ENCODE measurements around the gene MAP6.

MAP6 gene

DNA sequence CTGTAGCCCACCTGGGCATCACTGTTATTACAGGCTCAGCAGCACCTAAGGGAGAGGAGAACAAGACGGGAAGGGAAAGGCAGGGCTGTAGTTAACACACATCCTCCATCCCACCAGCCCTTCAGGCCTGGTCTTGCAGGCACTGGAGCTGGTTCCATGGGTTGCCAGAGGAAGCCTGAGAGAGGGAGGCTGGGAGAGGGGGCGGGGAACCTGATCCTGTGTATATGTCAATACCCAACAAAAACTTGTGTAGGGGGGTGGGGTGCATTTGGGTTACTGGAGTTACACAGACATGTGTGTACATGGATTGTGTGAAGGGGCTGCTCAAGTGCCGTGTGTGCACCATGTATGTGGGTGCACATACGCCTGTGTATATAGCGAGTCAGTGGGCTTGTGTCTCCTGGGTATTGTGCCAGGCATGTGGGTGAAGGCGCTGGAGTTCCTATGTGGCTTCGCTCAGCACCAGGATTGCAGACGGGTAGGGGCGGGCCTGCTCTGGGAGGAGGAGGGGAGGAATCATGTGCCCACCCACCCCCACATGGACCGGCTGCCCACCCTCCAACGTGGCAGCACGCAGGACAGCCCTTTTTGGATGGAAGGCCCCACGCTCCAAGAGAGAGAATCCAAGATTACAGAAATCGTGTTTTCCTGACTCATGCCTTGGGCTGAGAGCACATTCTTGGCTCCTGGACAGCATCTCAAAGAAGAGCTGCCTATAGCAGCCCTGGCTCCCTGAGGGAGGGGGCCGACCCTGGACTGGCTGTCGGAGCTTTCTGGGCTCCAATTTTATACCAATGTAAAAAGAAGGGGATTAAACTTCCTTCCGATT, 111.0 kb downstream of the MAP6 start:
- no peak overlapping the region for H3K4me3 ChIP-seq (replicated peaks in 1 of 2; ENCODE audit: low read depth in 2 of 2, low read length in 2 of 2)
- peak; percentile 92 to 98 for DNase-seq (ENCODE audit: low read depth in 2 of 2)
- TF ChIP-seq, protein P1, sequence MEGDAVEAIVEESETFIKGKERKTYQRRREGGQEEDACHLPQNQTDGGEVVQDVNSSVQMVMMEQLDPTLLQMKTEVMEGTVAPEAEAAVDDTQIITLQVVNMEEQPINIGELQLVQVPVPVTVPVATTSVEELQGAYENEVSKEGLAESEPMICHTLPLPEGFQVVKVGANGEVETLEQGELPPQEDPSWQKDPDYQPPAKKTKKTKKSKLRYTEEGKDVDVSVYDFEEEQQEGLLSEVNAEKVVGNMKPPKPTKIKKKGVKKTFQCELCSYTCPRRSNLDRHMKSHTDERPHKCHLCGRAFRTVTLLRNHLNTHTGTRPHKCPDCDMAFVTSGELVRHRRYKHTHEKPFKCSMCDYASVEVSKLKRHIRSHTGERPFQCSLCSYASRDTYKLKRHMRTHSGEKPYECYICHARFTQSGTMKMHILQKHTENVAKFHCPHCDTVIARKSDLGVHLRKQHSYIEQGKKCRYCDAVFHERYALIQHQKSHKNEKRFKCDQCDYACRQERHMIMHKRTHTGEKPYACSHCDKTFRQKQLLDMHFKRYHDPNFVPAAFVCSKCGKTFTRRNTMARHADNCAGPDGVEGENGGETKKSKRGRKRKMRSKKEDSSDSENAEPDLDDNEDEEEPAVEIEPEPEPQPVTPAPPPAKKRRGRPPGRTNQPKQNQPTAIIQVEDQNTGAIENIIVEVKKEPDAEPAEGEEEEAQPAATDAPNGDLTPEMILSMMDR (IDR thresholded peaks at IDR 0.05; ENCODE audit: low read depth, low read length) = no peak

DNA sequence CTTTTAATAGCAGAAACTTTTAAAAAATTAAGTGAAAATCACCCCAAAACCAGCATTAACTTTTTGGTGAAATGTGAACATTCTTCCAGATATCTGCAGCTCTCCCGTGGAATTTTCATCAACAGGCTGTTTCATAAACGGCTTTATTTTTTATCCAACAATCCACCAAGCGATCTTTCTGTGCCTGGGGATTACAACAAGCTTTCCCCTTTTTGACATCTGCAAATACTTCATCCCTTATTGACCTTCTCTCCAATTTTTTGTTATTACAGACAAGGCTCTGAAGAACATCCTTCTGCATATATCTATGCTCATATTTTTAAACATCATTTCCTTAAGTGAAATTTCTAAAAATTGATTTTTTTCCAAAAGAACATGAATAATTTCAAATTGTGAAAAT, 112.6 kb downstream of the MAP6 start:
- no peak for DNase-seq (ENCODE audit: low read depth in 2 of 2)
- TF ChIP-seq, protein P1 (IDR thresholded peaks at IDR 0.05; ENCODE audit: low read depth, low read length) = no peak
- H3K4me3 ChIP-seq (replicated peaks in 1 of 2; ENCODE audit: low read depth in 2 of 2, low read length in 2 of 2) = no peak overlapping the region

DNA sequence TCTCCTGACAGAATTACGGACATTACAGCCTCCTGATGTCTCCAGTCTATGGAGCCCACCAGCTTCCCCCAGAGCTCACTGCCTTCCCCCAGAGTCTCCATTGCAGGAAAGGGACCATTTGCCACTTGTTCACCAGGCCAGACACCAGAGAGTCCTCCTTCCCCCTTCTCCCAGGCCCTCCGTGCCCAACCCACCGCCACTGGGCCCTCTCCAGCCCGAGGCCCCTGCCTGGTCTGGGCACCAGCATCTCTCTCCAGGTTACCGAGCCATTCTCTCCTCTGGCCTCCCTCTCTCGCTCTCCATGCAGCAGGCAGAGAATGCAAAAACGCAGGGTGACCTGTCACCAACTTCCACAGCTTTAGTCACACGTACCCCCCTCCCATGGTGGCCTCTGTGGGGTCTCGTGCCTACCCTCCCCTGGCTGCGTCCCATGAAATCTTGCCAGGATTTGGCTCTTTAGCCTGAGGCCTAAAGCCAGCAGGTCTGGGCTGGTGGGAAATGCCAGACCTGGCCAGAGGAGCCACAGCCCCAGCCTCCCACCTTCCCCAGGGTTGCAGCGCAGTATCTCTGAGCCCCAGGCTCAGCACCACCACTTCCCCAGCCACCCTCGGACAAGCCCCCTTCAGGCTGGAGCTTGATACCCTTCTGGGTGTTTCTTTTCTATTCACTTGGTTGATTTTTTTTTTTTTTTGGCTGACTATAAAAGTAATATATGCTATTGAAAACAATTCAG, 113.6 kb downstream of the MAP6 start:
- TF ChIP-seq, protein P1 (IDR thresholded peaks at IDR 0.05; ENCODE audit: low read depth, low read length) = no peak
- no peak overlapping the region for H3K4me3 ChIP-seq (replicated peaks in 1 of 2; ENCODE audit: low read depth in 2 of 2, low read length in 2 of 2)
- DNase-seq (ENCODE audit: low read depth in 2 of 2) = no peak

DNA sequence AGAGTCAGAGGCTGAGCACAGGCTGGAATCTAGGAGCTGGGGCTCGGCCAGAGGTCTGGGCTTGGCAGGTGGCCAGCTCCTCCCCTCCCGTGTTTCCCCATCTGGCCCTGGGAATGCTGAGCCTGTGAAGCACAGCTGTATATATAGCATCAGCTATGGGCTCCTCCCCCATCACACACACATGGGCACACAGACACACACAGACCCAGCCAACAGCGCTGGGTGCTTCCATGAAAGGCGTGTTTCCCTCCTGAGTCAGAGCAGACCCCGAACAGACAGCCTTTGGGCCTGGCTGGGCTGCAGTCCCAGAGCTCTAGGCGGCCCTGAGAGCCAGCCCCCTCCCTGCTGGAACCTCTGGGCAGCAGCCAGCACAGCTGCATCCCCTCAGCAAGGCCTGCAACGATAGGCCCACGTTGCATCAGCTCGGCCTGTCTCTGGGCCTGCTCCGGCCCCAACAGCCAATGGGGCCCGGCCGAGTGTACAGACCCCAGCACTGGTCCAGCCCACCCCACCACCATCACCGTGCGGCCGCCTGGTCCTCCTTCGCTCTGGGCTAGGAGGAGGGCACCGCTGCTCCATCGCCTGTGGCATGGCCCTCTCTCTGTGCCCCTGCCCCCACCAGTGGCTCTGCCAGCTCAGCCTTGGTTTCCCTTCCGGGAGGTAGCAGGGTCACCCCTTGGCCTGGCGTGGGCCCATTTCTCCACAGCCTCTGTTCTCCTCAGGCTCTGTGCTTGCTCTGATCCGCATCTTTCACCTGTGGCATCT, 114.4 kb downstream of the MAP6 start:
- DNase-seq (ENCODE audit: low read depth in 2 of 2) = peak; percentile 100
- TF ChIP-seq, protein P1 (IDR thresholded peaks at IDR 0.05; ENCODE audit: low read depth, low read length) = no peak
- H3K4me3 ChIP-seq (replicated peaks in 1 of 2; ENCODE audit: low read depth in 2 of 2, low read length in 2 of 2) = peak overlapping the region; percentile 13 to 35

DNA sequence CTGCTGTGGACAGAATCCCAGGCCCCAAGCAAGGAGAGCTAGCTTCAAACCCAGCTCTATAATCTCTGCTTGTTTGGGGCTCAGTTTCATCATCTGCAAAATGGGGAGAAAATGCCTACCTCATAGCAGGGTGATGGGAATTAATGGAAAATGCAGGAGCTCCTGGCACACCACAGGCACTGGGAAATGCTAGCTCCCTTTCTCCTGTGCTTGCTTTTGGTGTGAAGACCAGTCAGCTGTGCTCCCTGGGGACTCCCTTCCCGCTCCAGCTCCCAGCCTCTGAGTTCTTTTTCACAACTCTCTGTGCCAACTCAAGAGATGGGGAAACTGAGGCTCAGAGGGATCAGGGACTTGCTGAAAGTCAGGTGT, 115.0 kb downstream of the MAP6 start:
- DNase-seq (ENCODE audit: low read depth in 2 of 2) = no peak
- no peak overlapping the region for H3K4me3 ChIP-seq (replicated peaks in 1 of 2; ENCODE audit: low read depth in 2 of 2, low read length in 2 of 2)
- TF ChIP-seq, protein P1 (IDR thresholded peaks at IDR 0.05; ENCODE audit: low read depth, low read length) = no peak

DNA sequence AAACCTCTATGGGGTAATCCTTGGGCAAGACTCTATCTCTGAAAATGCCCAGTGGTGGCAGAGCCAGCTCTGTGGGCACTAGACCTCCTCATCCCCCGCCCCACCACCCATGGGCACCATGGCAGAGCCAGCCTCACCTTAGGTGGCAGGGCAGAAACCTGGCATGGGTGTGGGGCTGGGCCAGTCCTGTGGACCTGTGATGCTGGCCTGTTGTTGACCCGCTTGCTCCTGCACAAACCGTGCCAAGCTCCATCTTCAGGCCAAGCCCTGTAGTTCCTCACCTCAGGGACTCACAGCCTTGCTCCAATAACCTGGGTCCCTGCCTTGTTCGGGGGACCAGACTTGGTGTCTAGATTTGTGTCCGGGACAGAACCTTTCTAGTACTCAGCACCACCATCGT, 115.7 kb downstream of the MAP6 start:
- TF ChIP-seq, protein P1 (IDR thresholded peaks at IDR 0.05; ENCODE audit: low read depth, low read length) = no peak
- H3K4me3 ChIP-seq (replicated peaks in 1 of 2; ENCODE audit: low read depth in 2 of 2, low read length in 2 of 2) = no peak overlapping the region
- no peak for DNase-seq (ENCODE audit: low read depth in 2 of 2)

Data from cardiac fibroblast (primary cell).